Occipital lobe (tissue), 3 donors: ENCODE measurements around the gene BTBD19. TPM values are rescaled to one million over a fixed set of nuclear protein-coding genes. Genes with fewer than 3 reads are reported as not detected.
A peak's percentile ranks its signal among the peaks of the same experiment; 100 is the strongest.

Experiments used
- DNase-seq: peaks from one replicate; lab custom pipeline; 2025; lab: John Stamatoyannopoulos, UW
- small RNA-seq: library from RNA; depleted of rRNA; stranded (forward); fragments of <200 nt; gene quantifications from one replicate; pipeline ENCODE3, GENCODE V24; 2014
- total RNA-seq: library from RNA; depleted of rRNA; stranded (reverse); fragments of >200 nt; gene quantifications from one replicate; pipeline ENCODE4 v1.2.3, GENCODE V29; 2014

The BTBD19 gene
- total RNA-seq, 1 donor from 2014 or later = 0.47 TPM

GRCh38 chr1:44855742-44856141 lies 47.4 kb downstream of the BTBD19 start:
- no peak for DNase-seq

GRCh38 chr1:44857446-44857845 lies 49.1 kb downstream of the BTBD19 start:
- no peak for DNase-seq

- no peak for DNase-seq
Measured at GRCh38 chr1:44860331-44860730, 52.0 kb downstream of the BTBD19 start.

GRCh38 chr1:44860891-44861425 lies 52.6 kb downstream of the BTBD19 start:
- no peak for DNase-seq

- DNase-seq = no peak
Measured at GRCh38 chr1:44862829-44863401, 54.6 kb downstream of the BTBD19 start.

Small RNA genes within 50 kb of the gene (small RNA-seq; reads per million reads assigned to genes)
- gene AL136380.1 (not detected), gene SNORD38A (68.1 reads per million, percentile 96 among the genes with 10 or more reads in this experiment), gene SNORD38B (not detected), gene SNORD46 (2,042 reads per million, percentile 99 among the genes with 10 or more reads in this experiment), gene SNORD55 (not detected)

Other genes with a start within 250 kb of the BTBD19 start
- 3.7 TPM for gene TMEM53, start 134.0 kb upstream of the BTBD19 start, total RNA-seq
- gene ARMH1, start 133.8 kb upstream of the BTBD19 start, total RNA-seq = 2.8 TPM
- not detected for gene RNU5D-1, start 77.4 kb upstream of the BTBD19 start, total RNA-seq
- gene KIF2C, start 68.7 kb upstream of the BTBD19 start, total RNA-seq = 2.5 TPM
- 1,634 TPM for gene RPS8, start 33.0 kb upstream of the BTBD19 start, total RNA-seq
- 0.16 TPM for gene BEST4, start 20.4 kb upstream of the BTBD19 start, total RNA-seq
- 10.0 TPM for gene PLK3, start 8.1 kb upstream of the BTBD19 start, total RNA-seq
- not detected for gene DYNLT4, start 1.2 kb upstream of the BTBD19 start, total RNA-seq
- 1.4 TPM for gene PTCH2, start 34.7 kb downstream of the BTBD19 start, total RNA-seq
- gene EIF2B3, start 178.1 kb downstream of the BTBD19 start, total RNA-seq = 33.1 TPM
- gene HECTD3, start 202.8 kb downstream of the BTBD19 start, total RNA-seq = 17.6 TPM
- gene UROD, start 203.7 kb downstream of the BTBD19 start, total RNA-seq = 61.8 TPM